Body of pancreas (tissue), 4 donors: ENCODE data around the gene PRAF2.

Source experiments
- CTCF ChIP-seq, 7 experiments: fragments of 450-650 bp in 4 of 7; fragments of 200-600 bp in 3 of 7; sonication (generic) in 3 of 7; IDR thresholded peaks; one replicate each; pipeline ENCODE4 v1.5.1; 2016 to 2019; ENCODE audit warnings: antibody characterized with exemption in 7 of 7
- POLR2A ChIP-seq, 3 donors: fragments of 450-650 bp; IDR thresholded peaks; one replicate each; pipeline ENCODE4 v1.6.1; 2016; ENCODE audit warnings: antibody characterized with exemption in 3 of 3, mild to moderate bottlenecking in 2 of 3

- no peak for TF ChIP-seq CTCF (IDR thresholded peaks at IDR 0.05)
- TF ChIP-seq POLR2A (IDR thresholded peaks at IDR 0.05) = peak; percentile 11 to 36 (median 20)
These were observed 20.4 kb downstream of the PRAF2 start for GRCh38 chrX:49053223-49054072.
